NCI-H2196 treated with DMSO at 0.1 percent for 48 hours (cell line): ENCODE data around the gene TLCD3A.
"Not testable (repeated sequence)": the region's sequence is repeated elsewhere in the genome, so short reads cannot be mapped to it uniquely, and the experiment has no call there.

ENCODE experiments used
- DNase-seq: peaks from one replicate; lab custom pipeline; 2025; ENCODE audit not compliant: unreplicated experiment; lab: John Stamatoyannopoulos, UW

Gene TLCD3A

DNA sequence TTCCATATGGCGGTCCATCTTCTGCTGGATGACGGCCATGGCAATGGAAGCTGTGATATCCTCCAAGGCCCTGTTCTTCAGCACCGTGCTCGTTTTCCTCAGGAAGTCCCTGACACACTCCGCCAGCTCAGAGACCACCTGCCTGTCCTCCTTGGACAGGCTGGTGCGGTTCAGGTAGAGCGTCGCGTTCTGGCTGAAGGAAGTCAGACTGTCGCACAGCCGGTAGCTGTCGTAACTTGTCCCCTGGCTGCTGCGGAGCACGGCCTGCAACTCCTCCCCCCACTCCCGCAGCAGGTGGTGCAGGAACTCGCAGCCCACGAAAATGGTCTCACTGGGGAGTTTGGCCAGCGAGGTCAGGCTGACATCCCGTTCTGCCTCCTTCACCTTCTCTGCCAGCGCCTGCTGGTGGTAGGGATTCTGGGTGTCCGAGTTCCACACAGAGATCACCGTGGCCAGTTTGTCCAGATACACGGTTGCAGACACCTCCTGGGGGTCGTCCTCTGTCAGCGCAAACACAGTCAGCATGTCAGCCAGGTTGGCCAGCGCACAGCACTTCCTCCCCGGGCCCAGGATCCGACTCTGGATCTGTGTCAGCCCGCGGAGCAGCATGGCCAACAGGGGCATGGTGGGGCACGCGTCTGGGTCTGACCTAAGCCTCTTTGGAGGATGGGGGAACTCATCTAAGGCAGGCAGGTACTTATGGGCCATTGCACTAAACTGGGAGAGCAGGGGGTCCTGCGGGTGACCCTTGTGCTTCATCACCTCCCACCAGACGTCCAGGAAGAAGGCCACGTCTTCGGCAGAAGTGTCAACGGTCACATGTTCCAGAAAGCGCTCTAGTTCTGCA, 14.6 kb downstream of the TLCD3A start:
- no peak for DNase-seq

DNA sequence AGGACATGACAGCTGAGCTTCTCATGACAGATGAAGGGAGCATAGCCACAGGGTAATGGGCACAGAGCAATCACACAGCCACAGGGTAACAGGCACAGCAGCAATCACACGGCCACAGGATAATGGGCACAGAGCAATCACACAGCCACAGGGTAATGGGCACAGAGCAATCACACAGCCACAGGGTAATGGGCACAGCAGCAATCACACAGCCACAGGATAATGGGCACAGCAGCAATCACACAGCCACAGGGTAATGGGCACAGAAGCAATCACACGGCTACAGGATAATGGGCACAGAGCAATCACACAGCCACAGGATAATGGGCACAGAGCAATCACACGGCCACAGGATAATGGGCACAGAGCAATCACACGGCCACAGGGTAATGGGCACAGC, 16.2 kb downstream of the TLCD3A start:
- DNase-seq: not testable (repeated sequence)

DNA sequence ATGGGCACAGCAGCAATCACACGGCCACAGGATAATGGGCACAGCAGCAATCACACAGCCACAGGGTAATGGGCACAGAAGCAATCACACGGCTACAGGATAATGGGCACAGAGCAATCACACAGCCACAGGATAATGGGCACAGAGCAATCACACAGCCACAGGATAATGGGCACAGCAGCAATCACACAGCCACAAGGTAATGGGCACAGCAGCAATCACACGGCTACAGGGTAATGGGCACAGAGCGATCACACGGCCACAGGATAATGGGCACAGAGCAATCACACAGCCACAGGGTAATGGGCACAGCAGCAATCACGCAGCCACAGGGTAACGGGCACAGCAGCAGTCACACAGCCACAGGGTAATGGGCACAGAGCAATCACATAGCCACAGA, 17.0 kb downstream of the TLCD3A start:
- not testable (repeated sequence) for DNase-seq

DNA sequence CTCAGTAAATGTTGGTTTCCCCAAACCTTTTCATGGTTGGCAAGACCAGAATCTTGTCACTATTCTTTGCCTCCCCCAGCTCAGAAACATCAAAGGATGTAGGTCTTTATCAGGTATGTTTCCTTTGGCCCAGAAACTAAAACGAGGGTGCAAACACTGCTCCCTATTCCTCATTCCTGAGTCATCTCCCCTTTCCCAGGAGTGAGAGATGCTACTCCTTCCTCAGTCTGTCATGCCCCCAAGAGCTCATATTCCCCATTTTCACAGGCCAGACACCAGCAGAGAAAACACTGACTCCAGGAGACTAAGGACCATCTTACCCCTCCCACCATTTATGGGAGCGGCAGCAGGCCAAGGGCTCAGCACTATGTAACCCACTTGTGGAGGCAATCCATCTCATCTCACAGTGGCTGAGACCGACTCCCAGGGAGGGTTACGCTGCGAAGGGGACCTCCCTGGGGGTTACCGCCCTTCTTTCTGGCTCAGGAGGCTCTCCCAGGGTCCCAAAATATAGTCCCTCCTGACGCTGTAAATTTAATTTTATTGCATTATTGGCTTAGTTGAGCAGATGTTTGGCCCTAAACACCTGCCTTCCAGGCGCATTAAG, 18.1 kb downstream of the TLCD3A start:
- no peak for DNase-seq

DNA sequence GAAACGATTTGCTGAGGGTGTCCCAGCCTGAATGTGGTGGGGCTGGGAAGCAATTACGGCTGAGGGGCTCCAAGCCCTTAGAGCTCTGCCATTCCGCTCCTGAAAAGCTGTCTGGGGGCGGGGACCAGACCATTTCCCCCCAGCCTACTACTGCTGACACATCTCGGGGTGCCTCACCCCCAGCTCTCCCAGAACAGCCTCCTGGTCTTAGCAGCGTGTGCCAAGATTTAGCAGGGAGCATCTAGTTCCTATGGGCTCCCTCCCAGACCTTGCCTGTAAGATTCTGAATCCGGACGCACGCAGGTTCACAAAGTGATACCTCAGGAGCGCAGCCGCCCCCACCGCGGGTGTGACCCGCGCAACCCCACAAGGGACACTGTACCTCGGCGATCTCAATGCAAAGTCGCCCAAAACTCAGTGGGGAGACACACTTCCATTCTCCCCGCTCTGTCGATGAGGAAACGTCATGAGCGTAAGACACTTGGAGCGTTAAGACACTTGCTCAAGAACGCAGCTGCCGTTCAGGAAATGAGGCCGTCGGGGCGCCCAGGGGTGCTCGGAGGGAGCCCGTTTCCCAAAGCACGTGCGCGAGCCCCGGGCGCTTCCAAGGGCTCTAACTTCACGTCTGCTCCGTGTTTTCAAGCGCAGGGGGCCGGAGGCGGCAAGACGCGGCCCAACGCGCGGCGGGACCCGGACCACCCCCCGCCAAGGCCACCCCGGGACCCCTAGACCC, 19.0 kb downstream of the TLCD3A start:
- DNase-seq: no peak

DNA sequence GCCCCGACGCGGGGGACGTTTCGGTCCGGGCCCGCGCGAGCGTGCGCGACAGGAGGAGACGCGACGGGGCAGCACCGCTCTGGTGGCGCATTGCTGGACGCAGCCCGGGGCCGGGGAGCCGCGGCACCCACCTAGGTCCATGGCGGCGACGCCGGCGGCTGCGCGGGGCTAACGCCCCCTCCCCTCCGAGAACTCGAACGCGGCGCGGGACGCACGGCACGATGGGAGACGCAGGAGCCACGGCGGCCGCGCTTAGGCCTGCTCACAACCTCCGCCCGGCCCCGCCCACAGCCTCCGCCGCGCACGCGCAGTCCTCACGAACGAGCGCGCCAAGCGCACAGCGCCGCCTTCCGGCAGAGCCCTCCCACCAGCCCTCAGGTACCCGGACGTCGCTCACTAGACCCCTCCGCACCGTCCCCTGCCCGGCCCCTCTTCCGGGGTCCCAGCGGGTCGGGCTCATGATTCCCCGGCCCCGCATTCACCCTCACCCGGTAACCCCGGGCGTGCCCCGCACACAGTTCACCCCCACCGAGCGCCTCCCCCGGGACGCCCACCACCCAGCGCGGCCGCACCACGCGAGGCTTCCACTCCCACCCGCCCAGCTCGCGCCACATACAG, 19.7 kb downstream of the TLCD3A start, which contains the start of gene GEMIN4:
GEMIN4 (minus strand) TSS at position 263 of the 618 bp plus-strand sequence; CDS start at position 141, 122 bp downstream.
- peak; percentile 28 for DNase-seq

DNA sequence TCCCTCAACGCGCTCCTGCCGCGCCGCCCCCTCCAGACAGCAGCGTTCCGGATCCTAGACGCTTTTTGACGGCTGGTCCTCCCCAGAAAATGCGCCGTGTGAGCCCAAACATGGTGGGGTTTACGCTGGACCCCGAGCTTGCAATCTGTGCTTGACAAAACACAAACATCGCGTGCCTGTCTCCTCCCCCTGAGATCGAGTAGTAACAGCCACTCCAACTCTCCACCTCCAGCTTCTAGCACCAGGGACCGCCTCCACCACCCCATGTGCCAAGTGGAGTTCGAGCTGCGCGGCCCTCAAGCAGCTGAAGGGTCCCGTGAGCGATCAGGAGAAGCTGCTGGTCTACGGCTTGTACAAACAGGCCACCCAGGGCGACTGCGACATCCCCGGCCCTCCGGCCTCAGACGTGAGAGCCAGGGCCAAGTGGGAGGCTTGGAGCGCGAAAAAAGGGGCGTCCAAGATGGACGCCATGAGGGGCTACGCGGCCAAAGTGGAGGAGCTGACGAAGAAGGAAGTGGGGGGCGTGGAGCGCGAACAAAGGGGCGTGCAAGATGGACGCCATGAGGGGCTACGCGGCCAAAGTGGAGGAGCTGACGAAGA, 20.3 kb downstream of the TLCD3A start:
- DNase-seq: peak; percentile 0

DNA sequence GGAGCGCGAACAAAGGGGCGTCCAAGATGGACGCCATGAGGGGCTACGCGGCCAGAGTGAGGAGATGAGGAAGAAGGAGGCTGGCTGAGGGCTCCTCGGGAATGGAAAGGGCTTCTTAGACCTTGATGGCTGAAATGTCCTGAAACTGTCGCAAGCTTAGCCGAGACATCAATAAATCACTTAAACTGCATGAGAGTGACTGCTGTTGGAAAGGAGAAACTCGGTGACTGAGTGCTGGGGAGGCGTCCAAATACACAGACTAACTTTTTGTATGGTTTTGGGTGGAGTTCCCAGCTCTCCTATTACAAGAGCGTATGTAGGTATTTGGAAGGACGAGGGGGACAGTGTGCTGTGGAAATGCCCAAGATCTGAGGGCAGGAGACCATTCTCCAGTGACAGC, 21.0 kb downstream of the TLCD3A start:
- DNase-seq: no peak

DNA sequence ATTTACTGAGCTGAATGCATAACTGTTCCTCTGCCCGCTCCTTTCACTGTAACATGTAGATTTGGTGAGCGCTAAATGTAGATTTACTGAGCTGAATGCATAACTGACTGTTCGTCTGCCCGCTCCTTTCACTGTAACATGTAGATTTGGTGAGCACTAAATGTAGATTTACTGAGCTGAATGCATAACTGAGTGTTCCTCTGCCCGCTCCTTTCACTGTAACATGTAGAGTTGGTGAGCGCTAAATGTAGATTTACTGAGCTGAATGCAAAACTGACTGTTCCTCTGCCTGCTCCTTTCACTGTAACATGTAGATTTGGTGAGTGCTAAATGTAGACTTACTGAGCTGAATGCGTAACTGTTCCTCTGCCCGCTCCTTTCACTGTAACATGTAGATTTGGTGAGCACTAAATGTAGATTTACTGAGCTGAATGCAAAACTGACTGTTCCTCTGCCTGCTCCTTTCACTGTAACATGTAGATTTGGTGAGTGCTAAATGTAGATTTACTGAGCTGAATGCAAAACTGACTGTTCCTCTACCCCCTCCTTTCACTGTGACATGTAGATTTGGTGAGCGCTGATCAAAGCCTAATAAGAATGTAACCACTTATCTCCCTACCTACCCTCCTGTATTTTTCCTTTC, 23.0 kb downstream of the TLCD3A start:
- DNase-seq: not testable (repeated sequence)

DNA sequence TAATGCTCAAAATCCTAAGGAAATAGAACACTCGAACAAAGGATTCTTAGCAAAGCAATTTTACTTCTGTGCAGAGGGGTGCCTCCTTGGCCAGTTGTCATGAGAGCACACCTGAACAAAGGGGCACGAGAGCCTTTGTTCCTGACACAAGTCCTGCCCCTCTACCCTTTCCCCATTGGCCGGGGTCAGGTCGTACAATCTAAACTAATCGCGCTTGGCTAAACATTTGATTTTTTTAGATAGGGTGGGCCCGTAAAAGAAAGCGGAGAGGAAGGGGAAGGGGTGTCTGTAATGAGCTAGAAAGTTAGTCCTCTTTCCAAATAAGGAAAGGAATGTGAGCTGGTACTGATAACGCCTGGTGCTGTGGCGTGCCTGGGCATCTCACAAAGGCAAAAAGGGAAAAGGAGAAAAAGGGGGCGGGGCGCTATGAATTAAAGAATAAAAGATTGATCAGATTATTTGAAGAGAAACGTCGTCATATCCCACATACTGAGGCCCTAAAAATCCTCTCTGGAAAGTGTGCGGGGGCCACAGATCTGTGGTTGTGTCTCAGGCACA, 23.7 kb downstream of the TLCD3A start:
- DNase-seq: not testable (repeated sequence)

DNA sequence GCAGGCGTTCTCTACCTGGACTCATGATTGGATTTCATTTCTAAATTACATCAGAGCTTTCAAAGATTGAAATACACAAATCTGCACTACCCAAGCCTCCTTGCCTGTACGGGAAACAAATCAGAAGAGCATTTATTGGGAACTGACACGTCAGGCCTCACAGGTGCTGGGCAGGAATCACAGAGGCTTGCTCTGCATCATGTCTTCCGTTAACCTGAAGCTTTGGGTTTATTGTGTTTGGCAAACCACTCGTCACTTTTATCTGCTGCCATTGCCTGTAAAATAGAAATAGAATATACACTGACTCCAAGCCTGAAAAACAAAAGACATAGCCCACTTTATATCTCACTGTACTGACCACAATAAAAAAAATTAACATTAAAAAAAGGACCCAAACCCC, 27.6 kb downstream of the TLCD3A start:
- DNase-seq: no peak

DNA sequence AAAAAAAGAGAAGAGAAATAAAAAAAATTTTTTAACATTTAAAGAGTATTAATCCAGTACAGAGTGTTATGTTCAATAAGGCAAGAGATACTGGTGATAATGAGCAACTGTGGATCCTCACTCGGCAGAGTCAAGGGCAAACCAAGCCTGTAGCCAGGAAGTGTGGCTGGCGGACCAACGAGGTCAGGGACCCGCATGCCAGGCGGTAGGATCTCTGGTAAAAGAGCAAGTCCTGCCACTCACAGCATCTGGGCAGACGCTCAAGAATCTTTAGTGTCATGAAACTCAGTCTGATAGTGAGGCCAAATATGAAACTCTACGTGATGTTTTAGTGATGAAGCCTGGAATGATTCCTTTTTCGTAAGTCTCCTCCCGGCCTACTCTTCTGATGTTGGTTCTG, 28.0 kb downstream of the TLCD3A start:
- DNase-seq: no peak

DNA sequence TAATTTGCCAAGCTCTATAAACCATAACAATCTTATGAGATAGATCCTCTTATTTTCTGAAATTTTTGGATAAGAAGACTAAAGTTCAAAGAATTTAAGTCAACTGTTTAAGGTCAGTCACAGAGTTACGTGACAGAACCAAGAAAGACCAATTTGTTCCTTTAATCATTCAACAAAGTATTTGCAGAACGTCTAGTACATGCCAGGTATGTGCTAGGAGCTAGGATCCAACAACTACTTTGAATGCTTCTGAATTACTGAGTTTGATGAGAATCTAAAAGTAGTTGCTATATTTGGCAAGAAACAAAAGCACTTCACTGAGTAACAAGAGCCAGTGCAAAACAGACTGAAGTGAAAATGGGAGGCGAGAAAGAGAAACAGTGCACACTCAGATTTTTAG, 34.7 kb downstream of the TLCD3A start:
- no peak for DNase-seq

DNA sequence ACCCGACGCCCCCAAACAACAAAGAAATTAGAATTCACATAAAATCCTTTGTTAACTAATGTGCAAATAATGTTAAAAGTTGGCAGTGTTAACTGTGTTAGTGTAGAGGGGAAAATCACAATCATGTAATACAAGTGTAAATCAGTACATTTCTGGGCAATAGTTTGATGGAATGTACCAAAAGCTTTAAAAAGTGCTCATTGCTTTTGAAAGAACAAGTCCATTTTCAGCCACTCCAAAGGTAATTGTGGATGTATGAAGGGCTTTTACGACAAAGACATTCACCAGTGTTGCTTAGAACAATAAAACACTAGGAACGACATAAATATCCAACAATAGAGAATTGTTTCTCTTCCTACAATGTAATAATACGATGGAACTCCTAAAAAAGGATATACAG, 40.6 kb downstream of the TLCD3A start:
- DNase-seq: no peak

DNA sequence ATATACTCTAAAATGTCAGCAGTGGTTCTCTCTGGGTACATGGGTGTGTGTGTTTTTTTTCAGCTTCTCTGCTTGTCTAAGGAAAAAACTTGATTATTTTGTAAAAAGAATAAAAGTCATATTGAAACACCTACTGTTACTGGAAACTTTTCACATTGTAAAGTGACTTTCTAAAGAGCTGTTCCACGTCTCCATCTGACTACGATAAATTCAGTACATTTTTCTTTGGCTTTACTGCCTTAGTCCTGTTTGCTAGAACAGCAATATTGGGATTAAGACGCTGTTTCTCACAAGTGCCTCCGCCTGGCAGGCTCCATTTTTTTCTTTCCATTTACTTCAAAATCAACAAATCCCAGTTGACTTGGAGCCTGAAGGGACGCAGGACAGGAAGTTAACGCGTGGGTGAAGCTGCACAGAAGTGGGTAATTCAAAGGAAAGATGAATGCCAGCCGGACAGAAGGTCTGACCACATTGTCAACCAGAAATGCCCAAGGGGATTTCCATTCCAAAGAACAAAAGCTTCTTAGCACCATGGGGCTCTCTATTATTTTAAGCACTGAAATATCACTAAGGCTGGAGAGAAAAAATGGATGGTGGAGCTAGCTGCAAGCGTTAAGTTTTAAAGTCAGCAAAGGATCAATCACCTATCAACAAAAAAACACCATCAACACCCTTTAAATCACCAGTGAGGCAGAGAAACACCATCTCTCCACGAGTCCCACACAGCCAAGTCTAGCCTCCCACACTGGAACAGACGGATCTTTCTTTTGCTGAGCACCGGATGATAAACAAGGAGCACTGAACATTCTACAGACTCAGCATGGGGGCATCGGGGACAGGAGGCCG, 41.3 kb downstream of the TLCD3A start:
- no peak for DNase-seq

DNA sequence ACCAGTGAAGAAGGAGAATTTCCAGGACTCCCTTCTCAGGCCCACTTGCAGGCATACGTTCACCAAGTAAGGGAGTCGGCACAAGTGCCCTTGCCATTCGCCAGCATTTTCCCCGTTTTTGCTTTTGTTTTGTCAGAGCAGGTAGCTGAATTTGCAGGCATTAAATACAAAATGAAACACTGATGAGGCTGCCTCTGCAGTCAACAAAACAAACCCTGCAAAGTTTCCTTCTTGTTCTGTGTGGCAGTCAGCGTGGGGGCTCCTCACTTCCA, 41.9 kb downstream of the TLCD3A start:
- DNase-seq: no peak

DNA sequence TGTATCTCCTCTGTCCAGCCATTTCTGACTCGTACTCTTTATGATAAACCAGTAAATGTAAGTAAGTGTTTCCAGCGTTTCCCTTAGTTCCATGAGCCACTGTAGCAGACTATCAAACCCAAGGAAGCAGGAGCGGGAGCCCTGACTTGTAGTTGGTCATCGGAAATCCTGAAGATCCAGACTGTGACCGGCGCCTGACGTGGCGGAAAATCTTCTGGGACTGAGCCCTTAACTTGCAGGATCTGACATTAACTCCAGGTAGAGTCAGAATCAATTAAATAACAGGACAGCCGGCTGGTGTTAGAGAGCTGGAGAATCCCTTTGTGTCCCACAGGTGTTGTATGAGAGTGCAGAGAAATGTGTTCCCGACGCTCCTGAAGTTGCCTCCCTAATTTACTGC, 45.7 kb downstream of the TLCD3A start:
- DNase-seq: no peak

DNA sequence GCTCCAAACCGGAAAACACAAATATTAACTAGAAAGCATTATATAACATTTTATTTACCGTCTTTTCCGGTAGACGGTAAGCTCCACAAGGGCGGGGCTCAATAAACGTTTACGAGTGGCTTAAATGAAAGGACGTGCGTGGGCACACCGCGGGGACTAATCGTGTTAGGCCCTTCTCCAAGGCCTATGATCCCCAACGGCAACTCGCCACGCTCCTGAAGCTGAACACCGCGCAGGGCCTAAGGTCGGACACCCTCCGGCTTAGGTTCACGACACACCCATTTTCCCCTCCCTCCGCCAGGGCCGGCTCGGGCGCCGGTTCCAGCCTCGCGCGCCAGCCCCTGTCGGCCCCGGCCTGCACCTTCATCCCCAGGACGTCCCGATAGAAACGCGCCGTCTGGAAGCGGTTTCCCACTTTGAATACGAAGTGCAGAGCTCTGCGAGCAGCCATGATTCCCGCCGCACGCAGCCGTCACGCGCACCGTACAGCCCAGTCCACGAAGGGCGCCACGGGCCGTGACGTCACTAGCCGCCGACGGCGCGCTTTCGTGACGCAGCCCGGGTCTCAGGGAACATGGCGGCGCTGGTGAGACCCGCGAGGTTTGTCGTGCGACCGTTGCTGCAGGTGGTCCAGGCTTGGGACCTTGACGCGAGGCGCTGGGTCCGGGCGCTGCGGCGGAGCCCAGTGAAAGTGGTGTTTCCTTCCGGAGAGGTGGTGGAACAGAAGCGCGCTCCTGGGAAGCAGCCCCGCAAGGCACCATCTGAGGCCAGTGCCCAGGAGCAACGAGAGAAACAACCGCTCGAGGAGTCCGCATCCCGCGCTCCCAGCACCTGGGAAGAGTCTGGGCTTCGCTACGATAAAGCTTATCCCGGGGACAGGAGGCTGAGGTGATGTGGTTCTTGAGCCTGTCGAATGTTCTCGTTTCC, 49.7 kb downstream of the TLCD3A start, which contains the start of the genes GLOD4 and MRM3:
GLOD4 (minus strand) TSS at position 476 of the 927 bp plus-strand sequence; CDS start at position 451, 25 bp downstream.
MRM3 (plus strand) TSS at position 549 of the 927 bp plus-strand sequence; CDS start at position 575, 26 bp downstream.
- peak; percentile 53 for DNase-seq
